ENCODE data around the gene SLIT1. TPM values are rescaled to one million over a fixed set of nuclear protein-coding genes. Genes with fewer than 3 reads are reported as not detected.

Gene SLIT1
- total RNA-seq, 1 donor from 2014 or later: not detected

GRCh38 chr10:97173036-97173435 lies 12.7 kb downstream of the SLIT1 start:
- Histone ChIP-seq H3K27me3 (no peaks in the 10 kb centered on the region), H3K4me1 (no peaks in the 10 kb centered on the region), H3K9me3 (no peaks in the 10 kb centered on the region), H3K36me3 (no peaks in the 10 kb centered on the region), H3K4me3 (no peak overlapping the region), H3K27ac (no peak overlapping the region)
- intact Hi-C loops (cut with DNase I): no loop called here
- no peak for DNase-seq (ENCODE audit: low spot score in 2 of 2)
- TF ChIP-seq CTCF (IDR thresholded peaks at IDR 0.05): no peak

DNA sequence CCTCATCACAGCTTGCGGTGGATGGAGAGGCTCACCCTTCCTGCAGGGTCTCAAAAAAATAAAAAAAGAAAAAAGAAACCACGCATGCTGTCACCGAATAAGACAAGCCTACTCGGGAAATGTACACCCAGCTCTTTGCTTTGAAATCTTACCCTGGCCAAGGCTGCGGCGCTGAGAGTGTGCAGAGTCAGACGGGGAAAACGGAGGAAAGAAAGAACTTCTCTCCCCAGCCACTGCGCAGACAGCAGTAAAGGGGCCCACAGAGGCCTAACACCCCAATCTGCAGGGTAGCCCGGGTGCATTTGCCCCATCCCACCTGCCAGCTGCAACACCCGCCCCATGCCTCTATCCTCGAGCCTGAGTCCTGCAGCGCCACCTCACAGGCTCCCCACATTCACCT lies 14.8 kb downstream of the SLIT1 start:
- no peaks in the 10 kb centered on the region for H3K36me3 ChIP-seq
- no peaks in the 10 kb centered on the region for H3K9me3 ChIP-seq
- no peak overlapping the region for H3K27ac ChIP-seq
- no peak for TF ChIP-seq CTCF (IDR thresholded peaks at IDR 0.05)
- DNase-seq (ENCODE audit: low spot score in 2 of 2): no peak
- H3K27me3 ChIP-seq: no peaks in the 10 kb centered on the region
- intact Hi-C loops (cut with DNase I): no loop called here
- H3K4me3 ChIP-seq: no peak overlapping the region
- no peaks in the 10 kb centered on the region for H3K4me1 ChIP-seq

- H3K36me3 ChIP-seq: no peaks in the 10 kb centered on the region
- no peak overlapping the region for H3K27ac ChIP-seq
- no peaks in the 10 kb centered on the region for H3K4me1 ChIP-seq
- H3K27me3 ChIP-seq: no peaks in the 10 kb centered on the region
- intact Hi-C loops (cut with DNase I): no loop called here
- DNase-seq (ENCODE audit: low spot score in 2 of 2): no peak
- TF ChIP-seq CTCF (IDR thresholded peaks at IDR 0.05): no peak
- H3K4me3 ChIP-seq: no peak overlapping the region
- no peaks in the 10 kb centered on the region for H3K9me3 ChIP-seq
Observed at GRCh38 chr10:97169911-97170693, 15.7 kb downstream of the SLIT1 start.

DNA sequence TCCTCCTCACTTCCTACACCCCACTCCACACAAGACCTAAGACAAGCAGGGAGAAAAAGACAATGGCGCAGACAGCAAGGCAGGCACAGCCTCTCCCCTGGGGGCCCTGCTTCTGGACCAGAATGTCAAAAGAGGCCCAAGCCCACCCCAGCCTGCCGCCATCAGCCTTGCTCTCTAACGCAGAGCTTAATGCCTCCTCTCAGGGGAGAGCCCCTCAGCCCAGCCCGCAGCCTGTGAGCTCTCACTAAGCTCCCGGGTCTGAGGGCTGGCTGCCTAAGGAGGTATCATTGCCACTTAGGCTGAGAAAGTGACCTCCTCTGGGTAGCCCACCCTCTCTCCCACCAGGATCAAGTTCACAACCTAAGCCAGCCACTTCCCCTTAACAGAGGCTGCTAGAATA lies 16.7 kb downstream of the SLIT1 start:
- DNase-seq (ENCODE audit: low spot score in 2 of 2): no peak
- Histone ChIP-seq H3K36me3 (no peaks in the 10 kb centered on the region), H3K9me3 (no peaks in the 10 kb centered on the region), H3K27me3 (no peaks in the 10 kb centered on the region), H3K27ac (no peak overlapping the region), H3K4me1 (no peaks in the 10 kb centered on the region), H3K4me3 (no peak overlapping the region)
- intact Hi-C loops (cut with DNase I): no loop called here
- TF ChIP-seq CTCF (IDR thresholded peaks at IDR 0.05): no peak

DNA sequence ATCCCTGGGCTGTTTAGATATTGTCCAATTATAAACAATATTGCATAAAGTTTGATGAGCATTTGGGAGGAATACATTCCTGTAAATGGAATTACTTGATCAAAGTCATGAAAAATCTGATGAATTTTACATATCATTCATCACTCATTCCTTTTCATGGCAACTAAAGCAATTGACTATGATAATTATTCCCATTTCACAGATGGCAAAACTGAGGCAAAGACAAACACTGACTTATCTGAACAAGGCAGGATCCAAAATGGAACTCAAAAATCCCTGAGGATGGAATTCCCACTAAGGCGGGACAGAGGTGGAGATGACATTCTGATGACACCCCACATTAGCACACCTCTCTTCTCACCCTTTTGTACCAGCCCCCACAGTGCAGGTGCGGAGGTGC lies 17.1 kb downstream of the SLIT1 start:
- intact Hi-C loops (cut with DNase I): no loop called here
- no peaks in the 10 kb centered on the region for H3K27me3 ChIP-seq
- H3K27ac ChIP-seq: no peak overlapping the region
- H3K4me3 ChIP-seq: no peak overlapping the region
- no peaks in the 10 kb centered on the region for H3K9me3 ChIP-seq
- H3K36me3 ChIP-seq: no peaks in the 10 kb centered on the region
- TF ChIP-seq CTCF (IDR thresholded peaks at IDR 0.05): no peak
- no peak for DNase-seq (ENCODE audit: low spot score in 2 of 2)
- H3K4me1 ChIP-seq: no peaks in the 10 kb centered on the region

DNA sequence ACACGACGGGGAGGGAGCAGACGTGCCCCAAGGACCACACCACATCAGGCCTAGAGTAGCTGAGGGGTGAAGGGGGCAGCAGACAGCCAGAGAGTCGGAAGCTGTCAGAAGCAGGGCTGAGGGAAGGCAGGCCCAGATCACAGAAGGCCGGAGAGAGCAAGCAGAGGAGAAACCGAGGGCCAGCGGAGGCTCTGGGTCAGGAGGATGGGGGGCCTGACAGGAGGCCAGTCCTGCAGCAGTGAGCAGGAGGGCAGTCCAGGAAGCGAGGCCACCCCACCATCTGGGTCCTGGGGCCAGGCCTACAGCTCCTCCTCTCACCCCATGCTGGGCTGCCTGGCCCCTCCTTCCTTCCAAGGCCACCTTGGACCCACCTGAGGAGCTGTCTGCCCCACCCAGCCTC lies 20.3 kb downstream of the SLIT1 start:
- Histone ChIP-seq H3K4me1 (no peaks in the 10 kb centered on the region), H3K27ac (no peak overlapping the region), H3K9me3 (no peaks in the 10 kb centered on the region), H3K36me3 (no peaks in the 10 kb centered on the region), H3K4me3 (no peak overlapping the region), H3K27me3 (no peaks in the 10 kb centered on the region)
- no peak for DNase-seq (ENCODE audit: low spot score in 2 of 2)
- TF ChIP-seq CTCF (IDR thresholded peaks at IDR 0.05): no peak
- intact Hi-C loops (cut with DNase I): no loop called here
